ENCODE data around the gene CHADL.

The CHADL gene

DNA sequence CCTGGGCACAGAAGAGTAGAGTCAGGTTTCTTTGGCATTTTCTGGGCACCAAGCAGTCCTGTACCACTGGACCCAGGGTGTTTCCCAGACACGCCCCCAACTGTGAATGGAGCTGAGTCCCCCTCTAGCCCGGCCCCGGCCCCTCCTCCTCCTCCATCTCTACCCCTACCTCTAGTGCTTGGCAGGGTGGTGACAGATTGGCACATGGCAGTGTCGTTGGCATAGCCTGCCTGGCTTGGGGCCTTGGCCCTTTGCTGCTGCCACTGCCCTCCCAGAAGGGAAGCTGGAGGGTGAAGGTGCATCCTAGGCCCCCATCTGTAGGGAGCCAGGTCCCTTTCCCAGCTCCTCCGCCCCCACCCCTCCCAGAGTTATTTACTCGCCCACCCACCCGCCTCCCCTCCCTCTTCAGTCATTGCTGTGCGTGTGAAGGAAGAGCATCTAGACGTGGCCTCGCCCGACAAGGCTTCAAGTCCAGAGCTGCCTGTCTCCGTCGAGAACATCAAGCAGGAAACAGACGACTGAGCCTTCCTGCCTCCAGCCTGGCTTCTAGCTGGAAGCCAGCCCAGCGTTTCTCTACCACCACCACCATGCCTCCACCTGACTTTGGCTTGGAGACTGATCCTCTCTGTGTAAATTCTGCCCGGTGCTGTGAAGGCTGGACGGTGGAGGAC is 10.9 kb downstream of the CHADL start:
- no peak for DNase-seq (ENCODE audit: low read depth)

DNA sequence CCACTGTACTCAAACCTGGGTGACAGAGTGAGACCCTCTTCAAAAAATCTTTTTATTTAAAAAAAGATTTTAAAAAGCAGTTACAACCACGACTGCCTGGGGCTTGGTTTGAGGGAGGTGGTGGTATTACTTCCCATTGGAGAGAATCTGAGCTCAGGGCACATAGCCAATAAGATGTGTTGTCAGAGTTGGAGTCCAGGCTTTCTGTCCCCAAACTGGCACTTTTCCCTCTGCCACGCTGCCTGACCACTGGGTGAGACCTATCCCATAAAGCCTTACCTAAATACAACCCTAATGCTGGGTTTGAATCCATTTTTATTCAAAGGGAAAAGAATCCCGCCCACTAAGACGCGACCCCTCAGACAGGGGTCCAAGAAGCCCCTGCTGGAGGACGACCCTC is 11.5 kb downstream of the CHADL start:
- no peak for DNase-seq (ENCODE audit: low read depth)

DNA sequence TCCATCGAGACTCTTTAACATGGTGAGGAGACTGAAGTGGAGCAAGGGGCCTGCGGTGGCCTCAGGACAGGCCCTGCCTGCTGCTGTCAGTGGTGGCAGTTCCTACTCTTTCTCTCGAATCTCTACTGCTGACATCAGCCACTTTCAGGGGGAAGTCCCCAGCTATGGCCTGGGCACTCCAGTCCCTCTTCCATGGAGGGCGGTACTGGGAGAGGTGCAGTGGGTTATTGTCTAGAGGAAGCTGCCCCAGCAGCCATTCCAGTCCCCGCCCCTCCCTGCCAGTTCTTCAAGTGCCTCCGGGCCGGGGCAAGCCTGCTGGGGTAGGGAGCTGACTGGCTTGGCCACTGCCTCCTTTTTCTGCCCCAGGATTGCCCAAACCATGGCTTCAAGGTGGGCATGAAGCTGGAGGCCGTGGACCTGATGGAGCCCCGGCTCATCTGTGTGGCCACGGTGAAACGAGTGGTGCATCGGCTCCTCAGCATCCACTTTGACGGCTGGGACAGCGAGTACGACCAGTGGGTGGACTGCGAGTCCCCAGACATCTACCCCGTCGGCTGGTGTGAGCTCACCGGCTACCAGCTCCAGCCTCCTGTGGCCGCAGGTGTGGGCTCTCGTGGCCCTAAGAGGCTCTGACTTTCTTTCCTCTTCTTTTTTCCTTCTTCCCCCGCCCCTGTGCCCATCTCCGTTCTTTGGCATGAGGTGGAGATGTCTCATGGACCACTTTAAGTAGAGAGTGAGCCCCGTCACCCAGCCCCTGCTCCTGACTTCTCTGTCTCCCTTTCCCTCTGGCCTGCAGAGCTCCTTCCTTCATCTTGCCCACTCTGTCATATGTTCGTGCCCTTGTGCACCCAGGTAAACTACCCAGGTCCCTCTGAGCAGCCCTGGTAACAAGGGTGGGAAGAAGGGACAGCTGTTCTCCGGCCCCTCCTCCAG is 13.7 kb downstream of the CHADL start:
- no peak for DNase-seq (ENCODE audit: low read depth)

DNA sequence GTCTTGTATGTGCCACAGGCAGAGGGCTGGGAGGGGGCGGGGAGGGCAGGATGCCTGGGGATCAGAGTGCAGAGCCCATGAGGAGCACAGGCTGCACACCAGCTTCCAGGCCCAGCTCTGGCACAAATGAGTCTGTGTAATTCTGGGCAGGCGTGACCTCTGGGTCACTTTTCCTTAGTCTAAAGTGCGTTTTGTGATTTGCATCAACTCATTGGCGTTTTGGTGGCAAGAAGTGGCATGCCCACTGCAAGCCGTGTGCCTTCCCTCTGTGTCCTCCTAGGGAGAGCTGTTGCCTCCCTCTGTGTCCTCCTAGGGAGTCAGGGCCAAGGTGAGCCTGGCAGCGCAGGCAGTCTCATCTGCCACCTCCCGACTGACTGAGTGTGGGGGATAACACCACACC is 17.2 kb downstream of the CHADL start:
- no peak for DNase-seq (ENCODE audit: low read depth)

DNA sequence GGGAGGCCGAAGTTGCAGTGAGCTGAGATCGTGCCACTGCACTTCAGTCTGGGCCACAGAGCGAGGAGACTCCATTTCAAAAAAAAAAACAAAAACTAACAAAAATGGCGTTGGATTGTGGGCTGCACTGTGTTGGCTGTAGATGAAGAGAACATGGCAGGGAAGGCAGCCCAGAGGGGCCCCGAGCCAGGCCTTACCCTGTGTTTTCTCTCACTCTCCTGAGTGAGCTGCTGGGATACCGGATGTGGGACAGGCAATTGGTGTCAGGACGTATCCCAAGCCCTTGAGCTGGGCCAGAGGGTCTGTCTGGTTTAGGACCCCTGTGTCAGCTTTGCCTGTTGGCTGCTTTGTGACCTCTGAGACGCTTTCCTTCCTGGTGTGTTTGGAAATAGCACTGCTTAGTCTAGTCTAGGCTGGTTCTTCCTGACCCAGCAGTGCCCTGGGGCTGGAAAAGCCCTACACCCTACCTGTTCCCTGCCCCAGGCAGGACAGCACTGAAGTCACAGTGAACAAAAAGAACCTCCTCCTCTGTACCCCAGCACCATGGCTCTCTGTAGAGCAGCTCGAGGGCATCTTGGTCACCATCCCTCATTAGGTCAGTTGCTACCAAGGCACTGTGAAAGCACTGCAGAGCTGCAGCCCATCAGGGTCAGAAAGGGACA is 17.8 kb downstream of the CHADL start:
- DNase-seq (ENCODE audit: low read depth) = no peak

DNA sequence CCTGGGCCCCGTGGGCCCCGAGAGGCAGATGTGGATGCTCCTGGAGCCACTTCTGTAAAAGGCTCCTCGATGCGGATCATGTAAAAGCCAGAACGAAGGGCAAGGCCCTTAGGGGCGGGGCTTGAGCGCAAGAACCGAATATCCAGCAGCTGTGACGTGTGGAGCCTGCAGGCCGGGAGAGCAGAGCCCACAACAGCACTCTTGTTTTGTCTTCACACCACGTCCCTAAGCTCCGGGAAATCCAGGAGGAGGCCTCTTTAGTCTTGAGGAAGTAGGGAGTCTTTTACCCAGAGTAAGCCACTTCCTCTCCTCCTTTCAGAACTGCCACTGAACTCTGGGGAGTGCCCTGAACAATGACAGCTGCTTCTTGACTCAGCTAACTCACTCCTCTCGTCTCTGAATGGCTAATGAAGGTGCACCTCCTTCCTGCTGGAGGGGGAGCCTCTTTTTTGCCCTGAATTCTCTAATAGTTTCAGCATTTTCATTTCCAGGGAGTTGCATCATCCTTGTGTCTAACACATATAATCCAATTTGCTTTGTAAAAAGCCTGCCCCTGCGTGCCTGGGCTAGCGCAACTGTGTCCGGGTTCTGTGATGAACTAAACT is 23.1 kb downstream of the CHADL start:
- no peak for DNase-seq (ENCODE audit: low read depth)

DNA sequence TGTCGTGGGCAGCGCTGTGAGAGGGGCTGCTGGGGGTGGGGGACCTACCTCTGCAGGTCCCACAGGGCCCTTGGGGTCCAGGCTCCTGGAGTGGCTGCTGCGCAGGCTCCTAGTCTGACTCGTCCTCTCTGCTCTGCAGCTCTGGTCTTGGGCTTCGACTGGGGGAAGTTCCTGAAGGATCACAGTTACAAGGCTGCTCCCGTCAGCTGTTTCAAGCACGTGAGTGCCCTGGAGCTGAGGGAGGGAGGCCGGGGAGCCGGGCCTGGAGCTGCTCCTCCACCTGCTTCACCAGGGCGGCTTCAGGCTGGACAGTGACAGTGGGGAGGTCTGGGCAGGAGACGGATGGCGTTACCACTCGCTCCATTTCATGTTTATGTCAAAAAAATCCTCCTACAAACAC is 23.7 kb downstream of the CHADL start:
- no peak for DNase-seq (ENCODE audit: low read depth)

DNA sequence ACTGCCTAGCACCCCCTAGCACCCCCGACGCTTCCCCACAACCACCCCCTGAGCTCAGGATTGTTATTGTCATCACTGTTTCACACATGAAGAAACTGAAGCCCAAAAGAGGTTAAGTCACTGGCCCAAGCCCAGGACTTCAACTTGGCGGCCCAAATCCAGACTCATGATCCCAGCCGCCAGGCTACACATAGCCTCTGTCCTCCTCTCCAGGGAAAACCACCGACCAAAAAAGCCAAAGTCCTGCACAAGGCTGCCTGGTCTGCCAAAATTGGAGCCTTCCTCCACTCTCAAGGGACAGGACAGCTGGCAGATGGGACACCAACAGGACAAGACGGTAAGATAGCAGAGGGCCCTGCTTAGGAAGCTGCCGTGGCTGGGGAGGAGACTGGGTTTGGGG is 24.8 kb downstream of the CHADL start:
- DNase-seq (ENCODE audit: low read depth) = no peak

DNA sequence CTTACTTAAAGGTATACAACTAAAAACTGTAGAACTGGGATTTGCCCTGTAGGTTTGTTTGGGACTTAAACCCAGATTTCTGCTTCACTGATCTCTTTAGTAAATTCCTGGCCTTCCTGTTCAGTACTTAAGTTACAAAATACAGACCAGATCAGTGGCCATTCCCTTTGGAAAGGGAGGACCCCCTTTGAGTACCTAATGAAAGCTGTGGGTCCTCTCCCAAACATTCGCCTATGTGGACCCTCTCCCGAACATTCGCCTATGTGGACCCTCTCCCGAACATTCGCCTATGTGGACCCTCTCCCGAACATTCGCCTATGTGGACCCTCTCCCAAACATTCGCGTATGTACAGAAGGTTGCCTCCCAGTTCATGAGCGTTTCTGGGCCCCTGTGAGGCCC is 25.3 kb downstream of the CHADL start:
- no peak for DNase-seq (ENCODE audit: low read depth)

DNA sequence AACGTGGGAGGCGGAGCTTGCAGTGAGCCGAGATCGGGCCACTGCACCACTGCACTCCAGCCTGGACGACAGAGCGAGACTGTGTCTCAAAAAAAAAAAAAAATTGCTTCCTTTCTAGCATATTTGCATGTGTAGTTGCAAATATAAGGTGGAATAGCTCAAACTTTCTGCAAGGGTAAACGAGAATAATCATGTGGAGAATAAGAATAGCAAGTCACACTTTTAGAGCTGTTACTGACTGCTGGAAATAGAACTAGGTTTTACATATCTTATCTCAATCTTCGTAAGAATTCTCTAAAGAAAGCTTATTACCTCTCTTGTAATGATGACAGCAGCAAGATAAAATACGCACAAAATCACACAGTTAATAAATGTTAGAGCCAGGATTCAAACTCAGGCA is 34.0 kb downstream of the CHADL start:
- no peak for DNase-seq (ENCODE audit: low read depth)

DNA sequence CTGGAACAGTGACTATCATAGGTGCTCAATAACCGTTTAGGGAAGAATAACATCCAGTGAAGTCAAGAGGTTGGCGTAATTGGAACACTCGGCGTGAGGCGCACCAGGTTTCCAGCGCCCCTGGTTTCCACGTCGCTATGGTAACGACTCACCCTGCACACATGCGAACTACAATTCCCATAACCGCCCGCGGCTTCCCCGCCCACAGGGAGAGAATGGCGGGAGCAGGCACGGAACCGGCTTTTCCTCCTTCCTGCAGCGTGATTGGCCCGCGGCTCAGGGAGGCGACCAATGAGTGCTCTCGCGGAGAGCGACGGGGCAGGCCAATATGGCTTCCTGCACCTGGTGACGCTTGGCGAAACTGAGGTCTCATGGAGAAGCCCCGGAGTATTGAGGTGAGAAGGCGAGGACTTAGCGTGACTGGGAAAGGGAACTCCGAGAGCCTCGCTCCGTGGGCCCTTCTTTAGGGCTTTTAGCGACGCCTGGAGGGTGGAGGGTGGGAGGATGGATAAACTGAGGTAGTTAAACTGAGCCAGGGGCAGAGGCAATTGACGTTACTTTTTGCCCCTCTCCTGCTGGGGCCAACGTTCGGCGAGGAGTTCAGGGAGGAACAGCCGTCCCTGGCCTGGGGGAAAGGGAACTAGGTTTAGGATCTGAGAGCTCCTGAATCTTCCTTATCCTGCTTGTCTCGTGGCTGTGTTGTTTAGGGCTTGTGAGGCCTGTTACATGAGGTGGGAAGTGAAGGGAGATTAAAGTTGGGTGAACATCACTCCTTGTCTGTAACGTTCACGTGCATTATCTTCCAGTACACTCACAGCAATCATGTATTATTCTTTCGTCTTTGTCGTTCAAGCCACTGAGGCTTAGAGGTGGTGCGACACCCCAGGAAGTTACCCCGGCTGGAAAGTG is 35.5 kb downstream of the CHADL start, which contains the start of gene L3MBTL2:
TSS of gene L3MBTL2 (plus strand) at position 321 of the 909 bp plus-strand sequence. CDS start at position 372, 51 bp downstream.
- DNase-seq (ENCODE audit: low read depth) = peak; percentile 99

DNA sequence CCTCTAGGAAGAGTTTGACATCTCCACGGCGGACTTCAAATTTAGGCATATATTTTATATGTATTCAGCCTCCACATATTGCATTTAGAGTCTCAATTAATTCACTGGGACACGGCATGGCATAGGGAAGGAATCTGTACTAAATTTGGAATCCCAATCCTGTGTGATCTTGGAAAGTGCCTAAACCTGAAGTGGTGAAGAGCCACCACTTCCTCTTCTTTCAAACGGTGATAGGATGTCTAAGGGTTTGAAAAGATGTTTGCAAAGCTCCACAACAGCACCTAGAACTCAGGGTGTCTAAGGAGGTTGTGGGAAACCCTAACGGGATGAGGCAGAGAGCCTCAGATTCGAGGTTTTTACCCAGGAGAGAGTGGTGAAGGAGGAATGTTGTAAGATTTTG is 36.7 kb downstream of the CHADL start:
- DNase-seq (ENCODE audit: low read depth) = no peak

DNA sequence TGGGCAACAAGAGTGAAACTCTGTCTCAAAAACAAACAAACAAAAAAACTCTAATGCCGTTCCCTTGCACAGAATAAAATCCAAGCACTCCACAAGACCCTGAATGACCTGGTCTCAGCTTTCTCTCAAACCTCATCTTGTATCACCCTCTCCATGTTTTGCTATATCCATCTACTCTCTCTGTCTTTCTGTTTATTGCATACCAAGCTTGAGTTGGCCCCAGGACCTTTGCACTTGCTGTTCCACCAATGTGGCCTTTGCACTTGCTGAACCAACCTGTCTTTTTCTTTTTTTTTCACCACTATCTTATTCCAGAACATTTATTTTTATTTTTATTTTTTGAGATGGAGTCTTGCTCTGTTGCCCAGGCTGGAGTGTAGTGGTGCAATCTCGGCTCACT is 37.6 kb downstream of the CHADL start:
- no peak for DNase-seq (ENCODE audit: low read depth)

DNA sequence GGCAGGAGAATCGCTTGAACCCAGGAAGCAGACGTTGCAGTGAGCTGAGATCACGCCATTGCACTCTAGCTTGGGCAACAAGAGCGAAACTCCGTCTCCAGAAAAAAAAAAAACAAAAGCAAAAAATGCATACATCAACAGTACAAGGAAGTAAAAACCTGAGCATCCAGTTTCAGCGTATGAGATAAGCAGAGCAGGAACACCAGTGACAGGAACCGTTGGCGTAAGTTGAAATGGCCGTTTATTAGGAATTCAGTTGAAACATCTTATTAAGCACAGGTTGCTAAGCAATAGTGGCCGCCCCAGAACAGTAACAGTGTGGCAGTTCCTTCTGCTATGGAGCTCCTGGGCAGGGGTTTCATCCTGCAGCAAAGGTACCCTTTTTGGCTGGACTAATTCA is 39.6 kb downstream of the CHADL start:
- DNase-seq (ENCODE audit: low read depth) = no peak

DNA sequence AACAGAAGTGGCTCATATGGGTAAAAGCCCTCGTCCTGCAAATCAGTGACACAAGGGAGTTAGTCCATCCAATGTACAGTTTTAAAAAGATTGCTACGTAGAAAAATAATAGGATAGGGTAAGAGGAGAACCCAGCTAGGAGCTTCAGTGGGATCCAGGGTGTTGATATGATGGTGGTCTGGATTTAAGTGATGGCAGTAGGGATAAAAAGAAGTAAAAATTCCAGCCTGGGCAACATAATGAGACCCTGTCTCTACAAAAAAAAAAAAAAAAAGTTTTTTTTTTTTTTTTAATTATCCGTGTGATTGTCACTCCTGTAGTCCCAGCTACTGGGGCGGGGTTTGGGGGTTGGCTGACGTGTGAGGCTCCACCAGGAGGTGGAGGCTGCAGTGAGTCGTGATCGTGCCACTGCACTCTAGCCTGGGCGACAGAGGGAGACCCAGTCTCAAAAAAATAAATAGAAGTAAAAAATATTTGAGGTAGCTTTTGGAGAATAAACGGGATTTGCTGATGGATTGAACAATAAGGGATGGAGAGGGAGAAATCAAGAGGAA is 42.6 kb downstream of the CHADL start:
- DNase-seq (ENCODE audit: low read depth) = peak; percentile 41

DNA sequence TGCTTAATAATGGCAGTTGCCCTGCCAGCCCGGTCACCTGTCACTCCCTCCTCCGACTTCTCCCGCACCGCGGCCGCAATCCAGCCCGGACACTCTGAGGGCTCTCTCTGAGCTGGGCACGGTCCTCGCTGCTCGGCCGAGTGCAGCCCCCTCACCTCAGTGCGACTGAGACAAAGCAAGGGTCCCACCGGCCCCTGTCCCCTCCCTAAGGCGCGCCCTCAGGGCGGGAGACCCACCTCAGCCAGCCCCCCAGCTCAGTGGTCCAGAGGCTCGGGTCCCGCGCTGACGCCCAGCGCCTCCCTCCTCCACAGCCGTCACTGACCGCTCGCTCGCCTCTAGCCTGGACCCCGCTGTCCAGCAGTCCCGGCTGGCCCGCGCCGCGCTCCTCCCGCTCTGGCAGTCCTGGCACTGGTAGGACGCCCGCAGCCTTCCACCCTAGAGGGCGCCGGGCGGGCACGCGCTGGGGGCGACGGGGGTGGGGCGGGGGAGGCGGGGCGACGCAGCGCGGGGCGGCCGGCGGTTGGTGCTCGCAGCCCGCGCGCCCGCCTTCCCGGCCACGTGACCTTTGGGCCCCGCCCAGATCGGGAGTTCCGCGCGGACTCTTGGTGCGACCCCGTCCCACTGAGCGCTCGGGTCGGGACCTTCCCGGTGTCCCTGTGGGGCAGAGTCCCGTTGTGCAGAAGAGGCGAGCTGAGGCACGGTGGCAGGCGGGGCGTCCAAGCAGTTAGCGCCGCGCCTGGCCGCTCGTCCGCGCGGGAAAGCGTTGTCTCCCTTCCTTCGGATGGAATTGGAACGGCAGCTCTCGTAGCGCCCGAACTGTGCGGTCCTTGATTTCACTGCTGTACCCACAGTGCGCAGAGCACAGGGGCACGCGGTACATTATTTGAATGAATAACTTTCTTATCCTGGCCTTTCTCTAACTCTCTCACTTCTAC is 43.4 kb downstream of the CHADL start:
- DNase-seq (ENCODE audit: low read depth) = peak; percentile 80

DNA sequence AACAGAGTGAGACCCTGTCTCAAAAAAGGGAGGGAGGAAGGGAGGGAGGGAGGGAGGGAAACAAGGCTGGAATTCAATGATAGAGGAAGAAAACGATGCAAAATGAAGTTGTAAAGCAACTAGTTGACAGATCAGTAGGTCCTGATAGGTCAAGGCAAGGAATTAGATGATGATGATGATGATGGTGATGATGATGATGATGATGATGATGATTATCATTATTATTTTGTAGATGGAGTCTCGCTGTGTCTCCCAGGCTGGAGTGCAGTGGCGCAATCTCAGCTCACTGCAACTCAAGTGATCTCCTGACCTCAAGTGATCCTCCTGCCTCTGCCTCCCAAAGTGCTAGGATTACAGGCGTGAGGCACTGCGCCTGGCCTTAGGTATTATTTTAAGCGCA is 46.9 kb downstream of the CHADL start:
- DNase-seq (ENCODE audit: low read depth) = no peak

DNA sequence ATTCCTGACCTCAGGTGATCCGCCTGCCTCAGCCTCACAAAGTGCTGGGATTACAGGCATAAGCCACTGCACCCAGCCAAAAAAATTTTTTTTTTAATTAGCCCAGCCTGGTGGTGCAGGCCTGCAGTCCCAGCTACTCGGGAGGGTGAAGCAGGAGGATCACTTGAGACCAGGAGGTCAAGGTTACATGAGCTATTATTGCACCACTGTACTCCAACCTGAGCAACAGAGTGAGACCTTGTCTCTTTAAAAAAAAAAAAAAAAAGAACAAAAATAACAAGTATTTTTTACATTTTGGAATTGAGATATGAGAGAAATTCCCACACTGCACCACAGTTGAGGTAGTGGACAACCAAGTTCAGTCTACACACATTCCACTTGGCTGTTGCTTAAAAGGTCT is 49.3 kb downstream of the CHADL start:
- DNase-seq (ENCODE audit: low read depth) = no peak

DNA sequence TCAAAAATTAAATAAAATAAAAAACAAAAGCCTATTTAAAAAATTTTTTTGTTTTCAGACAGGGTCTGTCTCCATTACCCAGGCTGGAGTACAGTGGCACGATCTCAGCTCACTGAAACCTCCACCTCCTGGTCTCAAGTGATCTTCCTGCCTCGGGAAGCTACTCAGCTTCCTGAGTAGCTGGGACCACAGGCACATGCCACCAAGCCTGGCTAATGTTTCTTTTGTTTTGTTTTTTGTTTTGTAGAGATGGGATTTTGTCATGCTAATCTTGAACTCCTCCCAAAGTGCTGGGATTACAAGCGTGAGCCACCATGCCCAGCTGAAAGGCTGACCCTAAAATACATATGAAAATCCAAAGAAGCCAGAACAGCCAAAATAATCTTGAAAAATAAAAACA is 56.1 kb downstream of the CHADL start:
- no peak for DNase-seq (ENCODE audit: low read depth)
